ENCODE results near the gene USP12.

DNA sequence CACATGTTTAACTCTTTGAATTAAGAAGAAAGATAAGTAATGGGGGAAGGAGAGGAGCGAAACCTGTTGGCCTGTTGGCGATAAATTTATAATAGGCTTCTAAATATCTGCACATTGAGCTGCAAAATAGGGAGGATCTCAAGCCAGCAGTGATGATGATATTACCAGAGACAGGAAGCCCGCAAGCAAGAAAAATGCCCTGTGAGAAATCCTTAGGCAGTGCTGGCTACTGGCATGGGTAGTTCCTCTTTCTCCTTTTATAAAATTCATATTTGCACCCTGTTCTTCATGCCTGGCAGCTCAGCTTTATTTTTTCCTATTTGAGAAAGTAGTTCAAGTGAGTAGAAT, 858 bp upstream of the USP12 start:
- TF ChIP-seq CTCF (IDR thresholded peaks at IDR 0.05) (no peak), POLR2AphosphoS5 (IDR thresholded peaks at IDR 0.05) (no peak)

Data from prostate gland (tissue), 2 donors.